HG03064 (cell line): ENCODE results near the gene FOXN1.
A peak's percentile ranks its signal among the peaks of the same experiment; 100 is the strongest.
"Not testable (repeated sequence)": the region's sequence is repeated elsewhere in the genome, so short reads cannot be mapped to it uniquely, and the experiment has no call there.

Experiments
- ATAC-seq: cut with Tn5 transposase; IDR thresholded peaks from one replicate; pipeline ENCODE4 v1.9.1; 2021; ENCODE audit warnings: low read depth; ENCODE audit not compliant: unreplicated experiment

FOXN1 gene, protein sequence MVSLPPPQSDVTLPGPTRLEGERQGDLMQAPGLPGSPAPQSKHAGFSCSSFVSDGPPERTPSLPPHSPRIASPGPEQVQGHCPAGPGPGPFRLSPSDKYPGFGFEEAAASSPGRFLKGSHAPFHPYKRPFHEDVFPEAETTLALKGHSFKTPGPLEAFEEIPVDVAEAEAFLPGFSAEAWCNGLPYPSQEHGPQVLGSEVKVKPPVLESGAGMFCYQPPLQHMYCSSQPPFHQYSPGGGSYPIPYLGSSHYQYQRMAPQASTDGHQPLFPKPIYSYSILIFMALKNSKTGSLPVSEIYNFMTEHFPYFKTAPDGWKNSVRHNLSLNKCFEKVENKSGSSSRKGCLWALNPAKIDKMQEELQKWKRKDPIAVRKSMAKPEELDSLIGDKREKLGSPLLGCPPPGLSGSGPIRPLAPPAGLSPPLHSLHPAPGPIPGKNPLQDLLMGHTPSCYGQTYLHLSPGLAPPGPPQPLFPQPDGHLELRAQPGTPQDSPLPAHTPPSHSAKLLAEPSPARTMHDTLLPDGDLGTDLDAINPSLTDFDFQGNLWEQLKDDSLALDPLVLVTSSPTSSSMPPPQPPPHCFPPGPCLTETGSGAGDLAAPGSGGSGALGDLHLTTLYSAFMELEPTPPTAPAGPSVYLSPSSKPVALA

DNA sequence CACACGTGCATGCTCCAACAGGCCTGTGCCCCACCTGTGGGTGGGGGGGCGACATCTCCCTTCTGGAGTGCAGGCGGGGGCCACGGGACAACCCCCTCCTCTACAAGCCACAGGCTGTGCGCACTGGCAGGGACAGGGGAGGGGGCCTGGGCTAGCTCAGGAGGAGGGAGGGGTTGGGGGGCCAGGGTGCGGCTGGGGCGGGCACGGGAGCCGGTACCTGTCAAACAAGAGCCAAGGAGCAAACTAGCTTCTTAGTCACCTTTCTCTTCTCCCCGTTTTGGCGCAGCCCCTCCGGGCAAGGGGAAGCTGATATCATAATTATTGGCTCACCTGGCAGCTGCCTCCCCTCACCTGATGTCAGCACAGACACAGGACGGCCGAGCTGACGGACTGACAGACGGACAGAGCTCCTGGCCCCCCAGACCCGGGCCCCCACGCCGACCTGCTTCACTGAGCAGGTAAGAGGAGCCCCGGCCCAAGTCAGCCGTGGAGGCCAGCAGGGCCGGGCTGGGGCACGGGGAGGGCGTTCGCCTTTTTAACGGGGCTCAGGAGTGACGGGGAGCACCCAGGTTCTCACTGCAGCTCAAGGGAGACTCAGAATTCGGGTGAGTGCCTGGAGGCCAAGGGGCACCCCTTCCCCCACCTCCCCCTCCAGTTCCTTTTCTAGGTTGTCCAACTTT, at the start of gene FOXN1:
TSS of gene FOXN1 (plus strand) at position 363 of the 680 bp plus-strand sequence. CDS start 17,622 bp downstream, outside the sequence.
- no peak for ATAC-seq

DNA sequence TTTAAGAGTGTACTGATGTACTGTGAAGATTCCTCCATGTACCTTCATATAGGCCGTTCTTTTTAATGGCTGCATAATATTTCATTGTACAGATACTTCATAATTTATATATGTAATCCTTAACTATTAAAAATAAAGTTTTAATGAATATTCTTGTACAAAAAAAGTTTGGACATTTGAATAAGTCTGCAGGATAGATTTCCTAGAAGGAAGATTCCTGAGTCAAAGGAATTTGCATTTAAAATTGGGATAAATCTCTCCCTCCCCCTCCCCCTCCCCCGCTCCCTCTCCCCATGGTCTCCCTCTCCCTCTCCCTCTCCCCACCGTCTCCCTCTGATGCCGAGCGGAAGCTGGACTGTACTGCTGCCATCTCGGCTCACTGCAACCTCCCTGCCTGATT, 48.3 kb upstream of the FOXN1 start:
- no peak for ATAC-seq

GRCh38 chr17:28458881-28459280, 47.3 kb upstream of the FOXN1 start:
- not testable (repeated sequence) for ATAC-seq

GRCh38 chr17:28460901-28461300, 45.2 kb upstream of the FOXN1 start:
- no peak for ATAC-seq

GRCh38 chr17:28466001-28466400, 40.1 kb upstream of the FOXN1 start:
- ATAC-seq = no peak

- no peak for ATAC-seq
These were observed 39.6 kb upstream of the FOXN1 start for GRCh38 chr17:28466521-28467048.

- no peak for ATAC-seq
These were observed 38.6 kb upstream of the FOXN1 start for GRCh38 chr17:28467456-28468025.

- ATAC-seq = not testable (repeated sequence)
These were observed 38.0 kb upstream of the FOXN1 start for GRCh38 chr17:28468033-28468735.

DNA sequence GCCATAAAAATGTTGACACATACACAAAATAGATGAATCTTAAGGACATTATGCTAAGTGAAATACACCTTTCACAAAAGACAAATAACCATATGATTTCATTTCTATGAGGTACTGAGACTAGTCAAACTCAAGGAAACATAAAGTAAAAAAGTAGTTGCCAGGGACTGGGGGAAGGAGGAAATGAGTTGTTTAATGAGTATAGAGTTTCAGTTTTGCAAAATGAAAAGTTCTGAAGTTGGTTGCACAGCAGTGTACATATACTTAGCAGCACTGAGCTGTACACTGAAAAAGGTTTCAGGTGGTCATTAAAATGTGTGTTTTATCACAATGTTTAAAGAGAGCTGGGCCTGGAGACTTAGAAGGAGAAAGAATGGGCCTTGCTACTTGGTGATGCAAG, 37.4 kb upstream of the FOXN1 start:
- peak; percentile 78 for ATAC-seq

DNA sequence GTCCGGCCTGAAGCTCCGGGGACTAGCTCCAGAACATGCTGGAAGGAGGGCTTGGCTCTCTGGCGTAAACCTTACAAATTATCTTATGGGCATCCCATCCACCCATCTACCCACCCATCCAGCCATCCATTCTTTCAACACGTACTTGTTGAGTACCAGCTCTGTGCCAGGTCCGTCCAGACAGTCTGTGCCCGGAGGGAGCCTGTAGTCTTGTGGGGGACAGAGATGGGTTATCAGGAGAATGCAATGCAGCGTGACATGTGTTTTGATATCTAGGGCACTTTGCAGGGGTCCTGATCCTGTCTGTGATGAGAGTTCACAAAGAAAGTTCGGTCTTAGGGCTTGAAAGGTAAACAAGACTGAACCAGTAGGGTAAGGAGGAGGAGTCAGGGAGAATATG, 36.8 kb upstream of the FOXN1 start:
- no peak for ATAC-seq

- no peak for ATAC-seq
These were observed 35.8 kb upstream of the FOXN1 start for GRCh38 chr17:28470266-28470913.

- no peak for ATAC-seq
These were observed 35.2 kb upstream of the FOXN1 start for GRCh38 chr17:28470914-28471366.

DNA sequence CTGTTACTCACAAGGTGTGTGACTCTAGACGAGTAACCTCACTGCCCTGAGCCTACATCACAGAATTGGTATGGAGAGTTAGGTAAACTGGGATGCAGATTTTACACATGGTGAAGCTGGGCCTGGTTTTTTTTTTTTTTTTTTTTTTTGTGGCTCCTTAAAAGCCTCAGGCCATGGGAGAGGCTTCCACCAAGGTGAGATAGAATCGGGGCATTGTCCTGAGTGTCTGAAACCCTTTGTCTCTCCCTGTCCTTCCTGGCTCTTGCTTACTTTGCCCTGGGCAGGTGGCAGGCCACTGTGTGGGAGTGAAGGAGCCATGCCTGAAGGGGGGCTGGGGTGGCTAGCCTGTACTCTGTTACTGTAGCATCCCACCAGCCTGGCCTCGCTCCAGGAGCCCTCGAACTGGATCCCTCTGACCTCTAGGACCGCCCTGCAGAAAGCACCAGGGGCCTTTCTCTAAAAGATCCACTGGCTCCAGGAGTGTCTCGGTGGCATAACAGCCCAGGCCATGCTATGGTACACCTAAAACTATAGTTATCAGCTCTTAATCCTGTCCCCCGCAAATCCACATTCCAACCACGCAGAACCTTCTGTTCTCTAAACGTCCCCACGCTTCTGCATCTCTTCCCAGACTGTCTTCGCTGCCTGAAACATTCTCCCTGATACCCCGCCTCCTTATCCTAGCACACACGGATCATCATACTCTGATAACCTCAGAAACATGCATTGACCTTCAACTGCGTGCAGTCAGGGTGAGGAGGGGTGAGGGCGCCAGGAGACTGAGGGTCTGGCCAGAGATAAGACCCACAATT, 34.4 kb upstream of the FOXN1 start:
- no peak for ATAC-seq

DNA sequence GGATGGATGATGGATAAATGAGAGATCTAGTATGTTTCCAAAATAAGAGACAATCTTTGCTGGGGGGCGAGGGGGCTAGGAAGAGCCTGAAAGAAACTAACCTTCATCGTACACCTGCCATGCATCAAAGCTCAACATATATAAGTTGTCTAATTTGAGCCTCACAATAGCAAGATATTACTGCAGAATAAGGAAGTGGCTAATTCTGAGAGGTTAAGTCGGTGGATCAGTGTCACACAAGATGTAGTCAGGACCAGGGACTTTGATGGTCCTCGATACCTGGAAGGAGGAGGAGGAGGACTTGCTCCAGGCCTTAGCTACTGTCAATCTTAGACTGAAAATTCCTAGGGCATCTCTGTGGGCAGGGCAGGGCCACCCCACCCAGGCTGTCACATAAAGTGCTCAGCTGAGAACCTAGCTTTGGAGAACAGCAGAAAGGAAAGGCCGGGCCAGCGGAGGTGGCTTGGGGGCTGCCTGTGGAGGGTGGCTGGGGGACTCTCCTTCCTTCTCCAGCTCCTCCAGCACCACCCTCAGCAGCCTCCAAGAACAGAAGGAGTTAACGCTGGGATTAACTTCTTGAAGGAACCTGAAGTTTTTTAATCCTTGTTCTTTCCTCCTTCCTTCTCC, 33.2 kb upstream of the FOXN1 start:
- ATAC-seq = no peak

GRCh38 chr17:28473542-28473941, 32.6 kb upstream of the FOXN1 start, which contains the start of gene SLC13A2:
Gene SLC13A2 (plus strand): TSS chr17:28473644. CDS start chr17:28473713, 69 bp downstream.
- no peak for ATAC-seq

DNA sequence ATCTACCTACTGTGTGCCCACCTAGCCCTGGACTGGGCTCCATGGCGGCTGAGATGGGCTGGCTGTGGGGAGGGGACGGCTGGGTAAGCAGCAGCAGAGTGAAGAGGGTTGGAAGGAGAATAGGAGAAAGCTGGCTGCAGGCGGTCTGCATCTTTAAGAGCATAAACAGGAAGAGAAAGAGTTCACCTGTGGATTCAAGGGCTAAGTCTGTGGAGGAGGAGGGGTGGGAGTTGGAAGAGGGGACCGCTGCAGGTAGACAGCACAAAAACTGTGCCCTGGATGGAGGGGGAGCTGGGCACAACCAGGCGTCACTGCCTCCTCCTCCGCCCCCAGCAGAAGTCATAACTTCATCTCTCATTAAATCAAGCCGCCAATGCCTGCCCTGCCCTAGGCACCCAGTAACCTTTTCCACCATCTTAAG, 32.0 kb upstream of the FOXN1 start:
- no peak for ATAC-seq

DNA sequence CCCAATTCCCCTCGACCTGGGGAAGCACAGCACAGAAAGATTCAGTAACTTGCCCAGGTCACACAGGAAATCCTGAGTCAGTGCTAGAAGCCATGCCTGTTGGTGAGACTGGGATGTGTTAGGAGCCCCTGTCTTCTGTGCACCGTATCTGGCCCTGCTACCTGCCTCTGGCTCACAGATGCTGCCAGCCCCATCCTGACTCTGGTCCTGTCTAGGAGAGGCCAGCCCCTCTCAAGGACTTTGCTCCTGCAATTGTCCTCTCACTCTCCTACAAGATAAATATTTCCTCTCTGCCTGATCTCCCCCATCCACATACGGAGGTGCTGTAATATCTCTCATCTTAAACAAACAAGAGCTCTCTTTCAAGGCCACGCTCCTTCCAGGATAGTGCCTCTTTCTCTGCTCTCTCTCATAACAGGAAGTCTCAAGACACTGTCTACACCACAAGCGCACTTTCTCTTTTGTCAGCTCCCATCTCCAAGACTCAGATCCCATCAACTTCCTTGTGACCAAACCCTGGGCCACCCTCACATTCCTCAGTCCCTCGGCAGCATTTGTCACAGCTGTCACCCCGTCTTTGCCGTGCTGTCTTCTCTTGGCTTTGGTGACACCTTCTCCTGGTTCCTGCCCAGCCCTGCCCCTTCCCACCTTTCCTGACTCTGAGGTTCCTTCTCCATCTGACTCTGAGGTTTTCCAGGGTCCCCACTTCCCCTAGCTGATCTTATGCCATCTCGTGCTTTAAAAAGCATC, 30.8 kb upstream of the FOXN1 start:
- no peak for ATAC-seq
